Measurements from ENCODE around the gene AUTS2. TPM values are rescaled to one million over a fixed set of nuclear protein-coding genes. Genes with fewer than 3 reads are reported as not detected.

The AUTS2 gene
- total and polyA plus RNA-seq, 10 donors, result 6.1 to 54.8 (median 29.1) TPM

GRCh38 chr7:69605546-69605945 lies 7.3 kb downstream of the AUTS2 start:
- intact Hi-C loops (cut with DNase I; ENCODE audit: low total_unique reads), result no loop called here
- no peak for TF ChIP-seq POLR2AphosphoS5 (IDR thresholded peaks at IDR 0.05)
- TF ChIP-seq POLR2A (IDR thresholded peaks at IDR 0.05), result no peak
- TF ChIP-seq CTCF (IDR thresholded peaks at IDR 0.05 in 8 of 11, conservative IDR thresholded peaks at IDR 0.05 in 3 of 11), result no peak
- Histone ChIP-seq H3K36me3 (no peaks in the 10 kb centered on the region), H3K27me3 (replicated peaks in 1 of 7) (peaks cover 0 to 9% (median 0%) of the 10 kb centered on the region in 7 donors), H3K27ac (no peak overlapping the region), H3K9me3 (no peaks in the 10 kb centered on the region), H3K4me1 (peaks cover 2 to 35% (median 20%) of the 10 kb centered on the region in 6 donors), H3K4me3 (no peak overlapping the region)
- 35 to 62% (median 35%) methylated on average over 2 of the region's 2 CpGs for WGBS, 5 donors
- DNase-seq, result no peak

- intact Hi-C loops (cut with DNase I; ENCODE audit: low total_unique reads), result no loop called here
- no peak overlapping the region for H3K27ac ChIP-seq
- H3K4me3 ChIP-seq, result no peak overlapping the region
- H3K27me3 ChIP-seq (replicated peaks in 1 of 7), result no peaks in the 10 kb centered on the region
- TF ChIP-seq POLR2AphosphoS5 (IDR thresholded peaks at IDR 0.05) (no peak), CTCF (IDR thresholded peaks at IDR 0.05 in 8 of 11, conservative IDR thresholded peaks at IDR 0.05 in 3 of 11) (no peak), POLR2A (IDR thresholded peaks at IDR 0.05) (no peak)
- no peaks in the 10 kb centered on the region for H3K36me3 ChIP-seq
- no peaks in the 10 kb centered on the region for H3K9me3 ChIP-seq
- DNase-seq, result no peak
- 89 to 93% (median 91%) methylated on average over 4 of the region's 4 CpGs for WGBS, 5 donors
- H3K4me1 ChIP-seq, result peaks cover 0 to 21% (median 12%) of the 10 kb centered on the region in 6 donors
Observed at GRCh38 chr7:69608049-69608448, 9.8 kb downstream of the AUTS2 start.

- no peak overlapping the region for H3K4me3 ChIP-seq
- no peaks in the 10 kb centered on the region for H3K36me3 ChIP-seq
- no peaks in the 10 kb centered on the region for H3K9me3 ChIP-seq
- no peak for DNase-seq
- H3K27me3 ChIP-seq (replicated peaks in 1 of 7), result no peaks in the 10 kb centered on the region
- WGBS, 5 donors, result 77 to 96% (median 91%) methylated on average over 1 of the region's 1 CpG
- TF ChIP-seq POLR2A (IDR thresholded peaks at IDR 0.05) (no peak), CTCF (IDR thresholded peaks at IDR 0.05 in 8 of 11, conservative IDR thresholded peaks at IDR 0.05 in 3 of 11) (no peak), POLR2AphosphoS5 (IDR thresholded peaks at IDR 0.05) (no peak)
- peaks cover 0 to 13% (median 6%) of the 10 kb centered on the region in 6 donors for H3K4me1 ChIP-seq
- intact Hi-C loops (cut with DNase I; ENCODE audit: low total_unique reads), result no loop called here
- no peak overlapping the region for H3K27ac ChIP-seq
Observed at GRCh38 chr7:69608878-69609277, 10.6 kb downstream of the AUTS2 start.

GRCh38 chr7:69609541-69610373 lies 11.5 kb downstream of the AUTS2 start:
- Histone ChIP-seq H3K27me3 (replicated peaks in 1 of 7) (no peaks in the 10 kb centered on the region), H3K4me1 (peaks cover 0 to 5% (median 0%) of the 10 kb centered on the region in 6 donors), H3K9me3 (no peaks in the 10 kb centered on the region), H3K4me3 (no peak overlapping the region), H3K27ac (no peak overlapping the region), H3K36me3 (no peaks in the 10 kb centered on the region)
- intact Hi-C loops (cut with DNase I; ENCODE audit: low total_unique reads), result no loop called here
- DNase-seq, result no peak
- WGBS, 5 donors, result 86 to 91% (median 90%) methylated on average over 5 of the region's 5 CpGs
- TF ChIP-seq POLR2A (IDR thresholded peaks at IDR 0.05) (no peak), POLR2AphosphoS5 (IDR thresholded peaks at IDR 0.05) (no peak), CTCF (IDR thresholded peaks at IDR 0.05 in 8 of 11, conservative IDR thresholded peaks at IDR 0.05 in 3 of 11) (no peak)

Measured in spleen (tissue), 11 donors.